WTC11 (cell line): Measurements from ENCODE around the gene PBX4. TPM values are rescaled to one million over a fixed set of nuclear protein-coding genes. Genes with fewer than 3 reads are reported as not detected.

Experiments used
- ATF6 ChIP-seq: sonication (generic); formaldehyde crosslinking; IDR thresholded peaks from 2 replicates; pipeline ENCODE4 v1.8.1; 2023; ENCODE audit warnings: mild to moderate bottlenecking, missing genetic modification reagents
- CREB1 ChIP-seq: sonication (generic); formaldehyde crosslinking; IDR thresholded peaks from 2 replicates; pipeline ENCODE4 v1.8.0; 2023; ENCODE audit warnings: mild to moderate bottlenecking, missing genetic modification reagents
- CREM ChIP-seq: sonication (generic); formaldehyde crosslinking; IDR thresholded peaks from 2 replicates; pipeline ENCODE4 v1.8.1; 2022; ENCODE audit warnings: mild to moderate bottlenecking, missing genetic modification reagents, moderate library complexity
- E2F4 ChIP-seq: sonication (generic); formaldehyde crosslinking; IDR thresholded peaks from 2 replicates; pipeline ENCODE4 v1.8.1; 2022; ENCODE audit warnings: low read depth, mild to moderate bottlenecking, moderate library complexity, missing genetic modification reagents, borderline replicate concordance
- ESRRA ChIP-seq: sonication (generic); formaldehyde crosslinking; IDR thresholded peaks from 2 replicates; pipeline ENCODE4 v1.8.1; 2022; ENCODE audit warnings: mild to moderate bottlenecking, missing genetic modification reagents, borderline replicate concordance
- FOXP1 ChIP-seq: sonication (generic); formaldehyde crosslinking; IDR thresholded peaks from 2 replicates; pipeline ENCODE4 v1.8.0; 2022; ENCODE audit warnings: missing genetic modification reagents, mild to moderate bottlenecking, moderate library complexity, borderline replicate concordance
- GRHL2 ChIP-seq: fragments of 250-450 bp; sonication (Bioruptor Pico); IDR thresholded peaks from 2 replicates; pipeline ENCODE4 v1.8.0; 2022; ENCODE audit warnings: mild to moderate bottlenecking, moderate library complexity; ENCODE audit not compliant: insufficient replicate concordance, severe bottlenecking
- KAT7 ChIP-seq: sonication (generic); formaldehyde crosslinking; IDR thresholded peaks from 2 replicates; pipeline ENCODE4 v1.8.1; 2023; ENCODE audit warnings: missing genetic modification reagents, mild to moderate bottlenecking, borderline replicate concordance
- PREB ChIP-seq: sonication (generic); formaldehyde crosslinking; IDR thresholded peaks from 2 replicates; pipeline ENCODE4 v1.8.1; 2022; ENCODE audit warnings: mild to moderate bottlenecking, missing genetic modification reagents, moderate library complexity, borderline replicate concordance
- SMAD3 ChIP-seq: sonication (generic); formaldehyde crosslinking; IDR thresholded peaks from 2 replicates; pipeline ENCODE4 v1.8.0; 2022; ENCODE audit warnings: missing genetic modification reagents, mild to moderate bottlenecking, borderline replicate concordance
- SOX15 ChIP-seq: fragments of 250-450 bp; sonication (Bioruptor Pico); IDR thresholded peaks from 2 replicates; pipeline ENCODE4 v1.9.0; 2021; ENCODE audit warnings: mild to moderate bottlenecking
- TEAD4 ChIP-seq: sonication (generic); formaldehyde crosslinking; IDR thresholded peaks from 2 replicates; pipeline ENCODE4 v1.8.0; 2022; ENCODE audit warnings: mild to moderate bottlenecking, missing genetic modification reagents
- TP53 ChIP-seq: sonication (generic); formaldehyde crosslinking; IDR thresholded peaks from 2 replicates; pipeline ENCODE4 v1.8.1; 2023; ENCODE audit warnings: mild to moderate bottlenecking, missing genetic modification reagents
- ZBTB21 ChIP-seq: sonication (generic); formaldehyde crosslinking; IDR thresholded peaks from 2 replicates; pipeline ENCODE4 v1.8.1; 2023; ENCODE audit warnings: mild to moderate bottlenecking, missing genetic modification reagents, borderline replicate concordance
- ZNF219 ChIP-seq: sonication (generic); formaldehyde crosslinking; IDR thresholded peaks from 2 replicates; pipeline ENCODE4 v1.8.0; 2023; ENCODE audit warnings: missing genetic modification reagents, mild to moderate bottlenecking, borderline replicate concordance
- ZNF317 ChIP-seq: sonication (generic); formaldehyde crosslinking; IDR thresholded peaks from 2 replicates; pipeline ENCODE4 v1.8.1; 2023; ENCODE audit warnings: low read depth, mild to moderate bottlenecking, moderate library complexity, missing genetic modification reagents, borderline replicate concordance
- ZNF396 ChIP-seq: fragments of 250-450 bp; sonication (Bioruptor Pico); IDR thresholded peaks from 2 replicates; pipeline ENCODE4 v1.8.0; 2021; ENCODE audit warnings: mild to moderate bottlenecking, moderate library complexity, borderline replicate concordance
- ZNF423 ChIP-seq: fragments of 250-450 bp; sonication (Bioruptor Pico); IDR thresholded peaks from 2 replicates; pipeline ENCODE4 v2.1.2; 2022; ENCODE audit warnings: mild to moderate bottlenecking, moderate library complexity
- ZNF671 ChIP-seq: fragments of 250-450 bp; sonication (Bioruptor Pico); IDR thresholded peaks from 2 replicates; pipeline ENCODE4 v1.8.0; 2021; ENCODE audit warnings: mild to moderate bottlenecking
- ZSCAN18 ChIP-seq: fragments of 250-450 bp; sonication (Bioruptor Pico); IDR thresholded peaks from 2 replicates; pipeline ENCODE4 v2.1.2; 2022; ENCODE audit warnings: mild to moderate bottlenecking, moderate library complexity
- total RNA-seq: library from RNA; stranded (reverse); gene quantifications from 3 replicates; pipeline ENCODE4 v1.2.3, GENCODE V29; 2021
- TF ChIP-seq, protein P1 (sequence below): sonication (generic); formaldehyde crosslinking; IDR thresholded peaks from 2 replicates; pipeline ENCODE4 v1.8.1; 2022; ENCODE audit warnings: low read depth, missing genetic modification reagents, borderline replicate concordance
- TF ChIP-seq, protein P2 (sequence below): fragments of 250-450 bp; sonication (Bioruptor Pico); IDR thresholded peaks from 2 replicates; pipeline ENCODE4 v1.9.0; 2021; ENCODE audit warnings: moderate library complexity, mild to moderate bottlenecking, inconsistent platforms, borderline replicate concordance
- TF ChIP-seq, protein P3 (sequence below): sonication (generic); formaldehyde crosslinking; conservative IDR thresholded peaks from 2 replicates; pipeline ENCODE4 v1.8.1; 2022; ENCODE audit warnings: mild to moderate bottlenecking, missing genetic modification reagents
- TF ChIP-seq, protein P4 (sequence below): sonication (generic); formaldehyde crosslinking; IDR thresholded peaks from 2 replicates; pipeline ENCODE4 v1.8.0; 2022; ENCODE audit warnings: mild to moderate bottlenecking, missing genetic modification reagents
- TF ChIP-seq, protein P5 (sequence below): sonication (generic); formaldehyde crosslinking; IDR thresholded peaks from 2 replicates; pipeline ENCODE4 v1.8.0; 2022; ENCODE audit warnings: mild to moderate bottlenecking, missing genetic modification reagents

PBX4 gene
- total RNA-seq, 1 experiment from 2014 or later: 3.2 TPM

- TF ChIP-seq, protein P1, sequence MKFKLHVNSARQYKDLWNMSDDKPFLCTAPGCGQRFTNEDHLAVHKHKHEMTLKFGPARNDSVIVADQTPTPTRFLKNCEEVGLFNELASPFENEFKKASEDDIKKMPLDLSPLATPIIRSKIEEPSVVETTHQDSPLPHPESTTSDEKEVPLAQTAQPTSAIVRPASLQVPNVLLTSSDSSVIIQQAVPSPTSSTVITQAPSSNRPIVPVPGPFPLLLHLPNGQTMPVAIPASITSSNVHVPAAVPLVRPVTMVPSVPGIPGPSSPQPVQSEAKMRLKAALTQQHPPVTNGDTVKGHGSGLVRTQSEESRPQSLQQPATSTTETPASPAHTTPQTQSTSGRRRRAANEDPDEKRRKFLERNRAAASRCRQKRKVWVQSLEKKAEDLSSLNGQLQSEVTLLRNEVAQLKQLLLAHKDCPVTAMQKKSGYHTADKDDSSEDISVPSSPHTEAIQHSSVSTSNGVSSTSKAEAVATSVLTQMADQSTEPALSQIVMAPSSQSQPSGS: no peak
- TF ChIP-seq, protein P2, sequence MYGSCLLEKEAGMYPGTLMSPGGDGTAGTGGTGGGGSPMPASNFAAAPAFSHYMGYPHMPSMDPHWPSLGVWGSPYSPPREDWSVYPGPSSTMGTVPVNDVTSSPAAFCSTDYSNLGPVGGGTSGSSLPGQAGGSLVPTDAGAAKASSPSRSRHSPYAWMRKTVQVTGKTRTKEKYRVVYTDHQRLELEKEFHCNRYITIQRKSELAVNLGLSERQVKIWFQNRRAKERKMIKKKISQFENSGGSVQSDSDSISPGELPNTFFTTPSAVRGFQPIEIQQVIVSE (CRISPR knock-in tag): no peak
- TF ChIP-seq, protein P3, sequence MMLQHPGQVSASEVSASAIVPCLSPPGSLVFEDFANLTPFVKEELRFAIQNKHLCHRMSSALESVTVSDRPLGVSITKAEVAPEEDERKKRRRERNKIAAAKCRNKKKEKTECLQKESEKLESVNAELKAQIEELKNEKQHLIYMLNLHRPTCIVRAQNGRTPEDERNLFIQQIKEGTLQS: no peak
- TF ChIP-seq, protein P4, sequence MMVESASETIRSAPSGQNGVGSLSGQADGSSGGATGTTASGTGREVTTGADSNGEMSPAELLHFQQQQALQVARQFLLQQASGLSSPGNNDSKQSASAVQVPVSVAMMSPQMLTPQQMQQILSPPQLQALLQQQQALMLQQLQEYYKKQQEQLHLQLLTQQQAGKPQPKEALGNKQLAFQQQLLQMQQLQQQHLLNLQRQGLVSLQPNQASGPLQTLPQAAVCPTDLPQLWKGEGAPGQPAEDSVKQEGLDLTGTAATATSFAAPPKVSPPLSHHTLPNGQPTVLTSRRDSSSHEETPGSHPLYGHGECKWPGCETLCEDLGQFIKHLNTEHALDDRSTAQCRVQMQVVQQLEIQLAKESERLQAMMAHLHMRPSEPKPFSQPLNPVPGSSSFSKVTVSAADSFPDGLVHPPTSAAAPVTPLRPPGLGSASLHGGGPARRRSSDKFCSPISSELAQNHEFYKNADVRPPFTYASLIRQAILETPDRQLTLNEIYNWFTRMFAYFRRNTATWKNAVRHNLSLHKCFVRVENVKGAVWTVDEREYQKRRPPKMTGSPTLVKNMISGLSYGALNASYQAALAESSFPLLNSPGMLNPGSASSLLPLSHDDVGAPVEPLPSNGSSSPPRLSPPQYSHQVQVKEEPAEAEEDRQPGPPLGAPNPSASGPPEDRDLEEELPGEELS (CRISPR knock-in tag): no peak
- TF ChIP-seq ZNF671 (CRISPR knock-in tag): no peak
- TF ChIP-seq, protein P5, sequence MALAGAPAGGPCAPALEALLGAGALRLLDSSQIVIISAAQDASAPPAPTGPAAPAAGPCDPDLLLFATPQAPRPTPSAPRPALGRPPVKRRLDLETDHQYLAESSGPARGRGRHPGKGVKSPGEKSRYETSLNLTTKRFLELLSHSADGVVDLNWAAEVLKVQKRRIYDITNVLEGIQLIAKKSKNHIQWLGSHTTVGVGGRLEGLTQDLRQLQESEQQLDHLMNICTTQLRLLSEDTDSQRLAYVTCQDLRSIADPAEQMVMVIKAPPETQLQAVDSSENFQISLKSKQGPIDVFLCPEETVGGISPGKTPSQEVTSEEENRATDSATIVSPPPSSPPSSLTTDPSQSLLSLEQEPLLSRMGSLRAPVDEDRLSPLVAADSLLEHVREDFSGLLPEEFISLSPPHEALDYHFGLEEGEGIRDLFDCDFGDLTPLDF: no peak
- TF ChIP-seq GRHL2: no peak
- TF ChIP-seq SMAD3 (CRISPR knock-in tag): no peak
- TF ChIP-seq ZNF423: no peak
- no peak for TF ChIP-seq TEAD4 (CRISPR knock-in tag)
- TF ChIP-seq FOXP1 (CRISPR knock-in tag): peak; percentile 38
- no peak for TF ChIP-seq ATF6 (CRISPR knock-in tag)
- TF ChIP-seq SOX15 (CRISPR knock-in tag): no peak
- no peak for TF ChIP-seq KAT7 (CRISPR knock-in tag)
- no peak for TF ChIP-seq ESRRA (CRISPR knock-in tag)
- TF ChIP-seq E2F4 (CRISPR knock-in tag): no peak
- no peak for TF ChIP-seq ZSCAN18
- TF ChIP-seq ZBTB21 (CRISPR knock-in tag): no peak
- TF ChIP-seq CREM (CRISPR knock-in tag): no peak
- no peak for TF ChIP-seq TP53 (CRISPR knock-in tag)
- no peak for TF ChIP-seq ZNF219 (CRISPR knock-in tag)
- TF ChIP-seq ZNF396: no peak
- TF ChIP-seq CREB1 (CRISPR knock-in tag): no peak
- no peak for TF ChIP-seq ZNF317 (CRISPR knock-in tag)
- TF ChIP-seq PREB (CRISPR knock-in tag): no peak
Observed at GRCh38 chr19:19637523-19638251, 19.2 kb upstream of the PBX4 start (continued).
